H9 (cell line): ENCODE results near the gene IBA57. TPM values are rescaled to one million over a fixed set of nuclear protein-coding genes. Genes with fewer than 3 reads are reported as not detected.

ENCODE experiments used
- DNase-seq: peaks from one replicate; pipeline ENCODE4 v3.0.0-alpha.2; 2017
- H2AFZ ChIP-seq: one replicate; pipeline ENCODE4 v1.6.1; 2013; ENCODE audit warnings: mild to moderate bottlenecking, low read length, control low read depth, moderate library complexity
- H2AK5ac ChIP-seq: 2 replicates; pipeline ENCODE4 v1.6.1; 2013; ENCODE audit warnings: low read length, control low read depth, mixed read lengths; ENCODE audit not compliant: insufficient read length
- H2BK120ac ChIP-seq: one replicate; pipeline ENCODE4 v1.6.1; 2013; ENCODE audit warnings: low read depth, mild to moderate bottlenecking, low read length, control low read depth, inconsistent platforms; ENCODE audit not compliant: poor library complexity, severe bottlenecking
- H2BK12ac ChIP-seq: 2 replicates; pipeline ENCODE4 v1.6.1; 2013; ENCODE audit warnings: low read length, control low read depth, mixed read lengths, low read depth; ENCODE audit not compliant: insufficient read length
- H2BK15ac ChIP-seq: 2 replicates; pipeline ENCODE4 v1.6.1; 2013; ENCODE audit warnings: low read depth, low read length, control low read depth
- H2BK20ac ChIP-seq: one replicate; pipeline ENCODE4 v1.6.1; 2013; ENCODE audit warnings: low read depth, mild to moderate bottlenecking, low read length, control low read depth, inconsistent platforms; ENCODE audit not compliant: poor library complexity, severe bottlenecking
- H2BK5ac ChIP-seq: 2 replicates; pipeline ENCODE4 v1.6.1; 2013; ENCODE audit warnings: low read length, control low read depth, mixed read lengths; ENCODE audit not compliant: insufficient read length
- H3K14ac ChIP-seq: 2 replicates; pipeline ENCODE4 v1.6.1; 2013; ENCODE audit warnings: low read length, control low read depth; ENCODE audit not compliant: insufficient read depth
- H3K18ac ChIP-seq: 2 replicates; pipeline ENCODE4 v1.6.1; 2013; ENCODE audit warnings: low read depth, mild to moderate bottlenecking, mixed read lengths, low read length, control low read depth; ENCODE audit not compliant: insufficient read length
- H3K23ac ChIP-seq: 2 replicates; pipeline ENCODE4 v1.6.1; 2013; ENCODE audit warnings: low read length, control low read depth, mixed read lengths, low read depth; ENCODE audit not compliant: insufficient read length
- H3K23me2 ChIP-seq: 2 replicates; pipeline ENCODE4 v1.6.1; 2013; ENCODE audit warnings: low read depth, mild to moderate bottlenecking, mixed read lengths, low read length, control low read depth; ENCODE audit not compliant: insufficient read length, poor library complexity, severe bottlenecking
- H3K27ac ChIP-seq: 2 replicates; pipeline ENCODE4 v1.5.1; 2013; ENCODE audit warnings: low read length, control low read depth, mixed read lengths, low read depth; ENCODE audit not compliant: insufficient read length
- H3K27me3 ChIP-seq: 2 replicates; pipeline ENCODE4 v1.6.1; 2013; ENCODE audit warnings: low read length, control low read depth, inconsistent platforms; ENCODE audit not compliant: insufficient read depth
- H3K4ac ChIP-seq: 2 replicates; pipeline ENCODE4 v1.6.1; 2013; ENCODE audit warnings: low read depth, mild to moderate bottlenecking, control low read depth, inconsistent platforms, low read length, moderate library complexity
- H3K4me1 ChIP-seq: 2 replicates; pipeline ENCODE4 v1.6.1; 2013; ENCODE audit warnings: low read length, control low read depth, inconsistent platforms; ENCODE audit not compliant: insufficient read depth
- H3K4me2 ChIP-seq: 2 replicates; pipeline ENCODE4 v1.6.1; 2013; ENCODE audit warnings: low read length, control low read depth, mixed read lengths; ENCODE audit not compliant: insufficient read length, insufficient read depth
- H3K56ac ChIP-seq: 2 replicates; pipeline ENCODE4 v1.6.1; 2013; ENCODE audit warnings: low read depth, mild to moderate bottlenecking, mixed read lengths, low read length, control low read depth; ENCODE audit not compliant: insufficient read length
- H3K79me1 ChIP-seq: 2 replicates; pipeline ENCODE4 v1.6.1; 2013; ENCODE audit warnings: low read depth, mild to moderate bottlenecking, moderate library complexity, low read length, control low read depth, inconsistent platforms; ENCODE audit not compliant: insufficient read depth, poor library complexity, severe bottlenecking
- H3K79me2 ChIP-seq: 2 replicates; pipeline ENCODE4 v1.6.1; 2013; ENCODE audit warnings: low read length, control low read depth, inconsistent platforms; ENCODE audit not compliant: insufficient read depth
- H3K9ac ChIP-seq: 2 replicates; pipeline ENCODE4 v1.6.1; 2013; ENCODE audit warnings: low read length, control low read depth, mixed read lengths; ENCODE audit not compliant: insufficient read length; ENCODE audit errors: extremely low read depth
- H3K9me3 ChIP-seq: one replicate; pipeline ENCODE4 v1.6.1; 2013; ENCODE audit warnings: low read depth, low read length, inconsistent platforms; ENCODE audit not compliant: control insufficient read depth
- H3T11ph ChIP-seq: one replicate; pipeline ENCODE4 v1.6.1; 2013; ENCODE audit warnings: mild to moderate bottlenecking, low read length, control low read depth, inconsistent platforms
- H4K20me1 ChIP-seq: one replicate; pipeline ENCODE4 v1.6.1; 2013; ENCODE audit not compliant: control insufficient read depth, insufficient read length, insufficient read depth
- H4K5ac ChIP-seq: 2 replicates; pipeline ENCODE4 v1.6.1; 2013; ENCODE audit warnings: low read depth, mild to moderate bottlenecking, mixed read lengths, low read length, control low read depth; ENCODE audit not compliant: insufficient read length
- H4K8ac ChIP-seq: replicated peaks from 2 replicates; pipeline ENCODE4 v1.6.1; 2013; ENCODE audit warnings: low read length, control low read depth, mixed read lengths, low read depth; ENCODE audit not compliant: insufficient read length
- H4K91ac ChIP-seq: 2 replicates; pipeline ENCODE4 v1.6.1; 2013; ENCODE audit warnings: low read depth, mild to moderate bottlenecking, moderate library complexity, mixed read lengths, low read length, control low read depth; ENCODE audit not compliant: insufficient read length
- H3K27ac Mint-ChIP-seq, 3 experiments: 2 replicates in 2 of 3; 3 replicates in 1 of 3; pipeline ENCODE4 v1.8.0; 2020 to 2021; ENCODE audit warnings: mixed read lengths in 3 of 3, mild to moderate bottlenecking in 1 of 3, moderate library complexity in 1 of 3
- H3K27me3 Mint-ChIP-seq: 2 replicates; pipeline ENCODE4 v1.8.0; 2021; ENCODE audit warnings: low read depth, mild to moderate bottlenecking, moderate library complexity, mixed read lengths
- H3K36me3 Mint-ChIP-seq, 3 experiments: 2 replicates in 2 of 3; 3 replicates in 1 of 3; pipeline ENCODE4 v1.8.0; 2020 to 2021; ENCODE audit warnings: low read depth in 3 of 3, mixed read lengths in 3 of 3; ENCODE audit not compliant: insufficient read depth in 1 of 3
- H3K4me1 Mint-ChIP-seq, 2 experiments: 2 replicates each; pipeline ENCODE4 v1.8.0; 2020; ENCODE audit warnings: mixed read lengths in 2 of 2
- H3K4me3 Mint-ChIP-seq, 2 experiments: 2 replicates in 1 of 2; 3 replicates in 1 of 2; pipeline ENCODE4 v1.8.0; 2020 to 2021; ENCODE audit warnings: mild to moderate bottlenecking in 2 of 2, mixed read lengths in 2 of 2, moderate library complexity in 1 of 2
- H3K9me3 Mint-ChIP-seq, 2 experiments: 2 replicates in 1 of 2; 3 replicates in 1 of 2; pipeline ENCODE4 v1.8.0; 2020; ENCODE audit warnings: mild to moderate bottlenecking in 2 of 2, mixed read lengths in 2 of 2, moderate library complexity in 1 of 2
- WGBS: extraction: QIAGEN DNeasy Blood & Tissue Kit; methylation state at CpG from one replicate; pipeline ENCODE4 v1.1.7; 2013; ENCODE audit warnings: missing lambda C conversion rate, low lambda C conversion rate, mixed read lengths; ENCODE audit not compliant: insufficient read length; ENCODE audit errors: extremely low coverage; 5-methylcytosine and 5-hydroxymethylcytosine counted together
- total RNA-seq: library from RNA; stranded (reverse); gene quantifications from 2 replicates; pipeline ENCODE4 v1.2.1, GENCODE V29; 2021
- TF ChIP-seq, protein P1 (sequence below): fragments of 200-600 bp; sonication (generic); conservative IDR thresholded peaks from 3 replicates; pipeline ENCODE4 v1.8.0; 2021; ENCODE audit warnings: antibody characterized with exemption, mild to moderate bottlenecking

The IBA57 gene
- total RNA-seq, 1 experiment from 2014 or later: 12.6 TPM

DNA sequence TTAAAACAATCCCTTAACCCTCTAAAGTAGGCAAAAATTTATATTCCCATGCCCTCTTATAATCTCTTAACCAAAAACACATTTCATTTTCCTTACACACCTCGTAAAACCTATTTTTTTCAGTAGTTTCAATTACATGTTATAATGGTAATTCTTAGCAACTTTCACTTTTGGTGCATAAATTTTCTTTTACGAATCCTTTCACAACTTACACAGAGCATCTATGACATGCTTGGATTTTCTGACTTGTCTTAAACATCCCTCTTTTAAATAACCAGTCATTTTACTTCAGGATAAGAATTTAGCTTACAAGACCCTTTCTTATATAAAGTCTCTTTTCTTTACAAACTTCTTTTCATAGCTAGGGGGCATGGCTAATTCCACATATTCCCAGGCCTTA is 47.6 kb upstream of the IBA57 start:
- Histone ChIP-seq H3K79me2 (no peaks in the 10 kb centered on the region), H2AK5ac (no peak overlapping the region), H3K9ac (no peak overlapping the region), H2AFZ (no peak overlapping the region), H2BK120ac (no peak overlapping the region), H3K4me2 (no peak overlapping the region), H4K5ac (no peak overlapping the region), H3K27ac (no peak overlapping the region), H2BK20ac (no peak overlapping the region), H3T11ph (no peak overlapping the region), H3K4me1 (no peaks in the 10 kb centered on the region), H3K23ac (no peak overlapping the region), H3K4ac (no peak overlapping the region), H4K8ac (no peak overlapping the region), H3K23me2 (no peaks in the 10 kb centered on the region), H2BK12ac (no peak overlapping the region), H4K20me1 (no peaks in the 10 kb centered on the region), H3K79me1 (no peaks in the 10 kb centered on the region), H3K27me3 (no peaks in the 10 kb centered on the region), H2BK15ac (no peak overlapping the region), H3K56ac (no peak overlapping the region), H4K91ac (no peak overlapping the region), H2BK5ac (no peak overlapping the region), H3K14ac (no peak overlapping the region), H3K18ac (no peak overlapping the region), H3K9me3 (no peaks in the 10 kb centered on the region)
- Mint-ChIP-seq H3K27ac (no peak overlapping the region), H3K9me3 (peaks cover 34 to 42% of the 10 kb centered on the region in 2 experiments), H3K4me1 (0 out of 4 replicates have a peak, but pooled peaks cover 0 to 3% of the 10 kb centered on the region in 2 experiments), H3K4me3 (no peak overlapping the region), H3K27me3 (peaks cover 17% of the 10 kb centered on the region), H3K36me3 (peaks cover 7 to 9% (median 7%) of the 10 kb centered on the region in 3 experiments; a peak in 6 of 7 replicates)
- TF ChIP-seq, protein P1, sequence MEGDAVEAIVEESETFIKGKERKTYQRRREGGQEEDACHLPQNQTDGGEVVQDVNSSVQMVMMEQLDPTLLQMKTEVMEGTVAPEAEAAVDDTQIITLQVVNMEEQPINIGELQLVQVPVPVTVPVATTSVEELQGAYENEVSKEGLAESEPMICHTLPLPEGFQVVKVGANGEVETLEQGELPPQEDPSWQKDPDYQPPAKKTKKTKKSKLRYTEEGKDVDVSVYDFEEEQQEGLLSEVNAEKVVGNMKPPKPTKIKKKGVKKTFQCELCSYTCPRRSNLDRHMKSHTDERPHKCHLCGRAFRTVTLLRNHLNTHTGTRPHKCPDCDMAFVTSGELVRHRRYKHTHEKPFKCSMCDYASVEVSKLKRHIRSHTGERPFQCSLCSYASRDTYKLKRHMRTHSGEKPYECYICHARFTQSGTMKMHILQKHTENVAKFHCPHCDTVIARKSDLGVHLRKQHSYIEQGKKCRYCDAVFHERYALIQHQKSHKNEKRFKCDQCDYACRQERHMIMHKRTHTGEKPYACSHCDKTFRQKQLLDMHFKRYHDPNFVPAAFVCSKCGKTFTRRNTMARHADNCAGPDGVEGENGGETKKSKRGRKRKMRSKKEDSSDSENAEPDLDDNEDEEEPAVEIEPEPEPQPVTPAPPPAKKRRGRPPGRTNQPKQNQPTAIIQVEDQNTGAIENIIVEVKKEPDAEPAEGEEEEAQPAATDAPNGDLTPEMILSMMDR: no peak
- WGBS: 100% methylated on average over 1 of the region's 2 CpGs
- no peak for DNase-seq
